AG10803 (cell line): ENCODE measurements around the gene SKIC8.

Source experiments
- DNase-seq: peaks from one replicate; pipeline ENCODE4 v3.0.0; 2010; ENCODE audit warnings: low read depth
- H3K4me3 ChIP-seq: 2 replicates; pipeline ENCODE4 v1.5.1; 2011; ENCODE audit warnings: mild to moderate bottlenecking, low read length, control low read depth
- TF ChIP-seq, protein P1 (sequence below): conservative IDR thresholded peaks from 2 replicates; pipeline ENCODE4 v1.5.1; 2011; ENCODE audit warnings: mild to moderate bottlenecking, low read length, control low read depth, inconsistent platforms

The SKIC8 gene

DNA sequence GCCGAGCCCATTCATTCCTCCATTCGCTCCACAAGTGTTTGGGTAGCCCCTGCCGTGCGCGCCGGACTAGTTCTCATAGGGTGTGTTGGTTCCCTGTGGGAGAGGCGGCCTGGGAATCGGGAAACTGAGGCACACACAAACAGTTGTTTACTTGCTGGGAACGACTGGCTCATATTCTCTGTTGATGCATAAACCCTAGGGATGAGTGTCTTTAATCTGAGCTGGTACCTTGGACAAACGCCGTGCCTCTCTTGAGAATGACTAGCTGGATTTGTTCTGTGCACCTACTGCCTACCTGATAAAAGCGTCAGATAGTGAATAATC is 34.3 kb downstream of the SKIC8 start:
- DNase-seq = no peak
- TF ChIP-seq, protein P1, sequence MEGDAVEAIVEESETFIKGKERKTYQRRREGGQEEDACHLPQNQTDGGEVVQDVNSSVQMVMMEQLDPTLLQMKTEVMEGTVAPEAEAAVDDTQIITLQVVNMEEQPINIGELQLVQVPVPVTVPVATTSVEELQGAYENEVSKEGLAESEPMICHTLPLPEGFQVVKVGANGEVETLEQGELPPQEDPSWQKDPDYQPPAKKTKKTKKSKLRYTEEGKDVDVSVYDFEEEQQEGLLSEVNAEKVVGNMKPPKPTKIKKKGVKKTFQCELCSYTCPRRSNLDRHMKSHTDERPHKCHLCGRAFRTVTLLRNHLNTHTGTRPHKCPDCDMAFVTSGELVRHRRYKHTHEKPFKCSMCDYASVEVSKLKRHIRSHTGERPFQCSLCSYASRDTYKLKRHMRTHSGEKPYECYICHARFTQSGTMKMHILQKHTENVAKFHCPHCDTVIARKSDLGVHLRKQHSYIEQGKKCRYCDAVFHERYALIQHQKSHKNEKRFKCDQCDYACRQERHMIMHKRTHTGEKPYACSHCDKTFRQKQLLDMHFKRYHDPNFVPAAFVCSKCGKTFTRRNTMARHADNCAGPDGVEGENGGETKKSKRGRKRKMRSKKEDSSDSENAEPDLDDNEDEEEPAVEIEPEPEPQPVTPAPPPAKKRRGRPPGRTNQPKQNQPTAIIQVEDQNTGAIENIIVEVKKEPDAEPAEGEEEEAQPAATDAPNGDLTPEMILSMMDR = no peak
- H3K4me3 ChIP-seq = peak overlapping the region; percentile 53

DNA sequence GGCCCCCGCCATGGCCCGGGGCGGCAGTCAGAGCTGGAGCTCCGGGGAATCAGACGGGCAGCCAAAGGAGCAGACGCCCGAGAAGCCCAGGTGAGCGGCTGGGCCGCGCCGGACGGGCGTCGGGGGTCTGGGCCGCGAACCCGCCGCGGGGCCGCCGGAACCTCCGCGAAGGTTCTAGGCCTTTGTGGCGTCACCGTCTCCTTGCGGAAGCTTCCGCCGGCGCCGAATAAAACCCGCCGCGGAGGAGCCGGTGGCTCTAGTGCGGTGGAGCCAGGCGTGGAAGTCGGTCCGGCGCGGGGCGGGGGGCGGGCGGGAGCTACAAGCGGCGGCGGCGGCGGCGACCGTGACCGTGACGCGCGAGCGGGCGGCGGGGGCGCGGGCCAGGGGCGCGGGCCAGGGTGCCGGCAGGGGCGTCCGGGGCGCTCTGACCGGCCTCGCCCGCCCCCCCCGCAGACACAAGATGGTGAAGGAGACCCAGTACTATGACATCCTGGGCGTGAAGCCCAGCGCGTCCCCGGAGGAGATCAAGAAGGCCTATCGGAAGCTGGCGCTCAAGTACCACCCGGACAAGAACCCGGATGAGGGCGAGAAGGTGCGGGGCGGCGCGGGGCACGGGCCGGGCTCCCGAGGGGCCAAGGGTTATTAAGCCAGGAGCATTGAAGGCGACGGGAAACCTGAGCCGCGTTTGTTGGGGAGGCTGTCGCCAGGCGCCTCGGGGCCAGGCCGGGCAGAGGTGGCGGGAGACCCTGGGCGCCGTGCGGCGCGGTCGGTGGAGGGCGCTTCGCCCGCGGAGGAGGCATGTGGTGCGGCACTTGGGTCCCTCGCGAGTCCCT is 34.9 kb downstream of the SKIC8 start, which contains the start of gene DNAJA4:
DNAJA4 (plus strand) TSS at position 259 of the 833 bp plus-strand sequence; CDS start at position 461, 202 bp downstream.
- H3K4me3 ChIP-seq = peak within 1 kb of the TSS; percentile 53
- DNase-seq = peak; percentile 32
- TF ChIP-seq, protein P1 = peak; percentile 5; the same call in 1 of the 2 replicates

DNA sequence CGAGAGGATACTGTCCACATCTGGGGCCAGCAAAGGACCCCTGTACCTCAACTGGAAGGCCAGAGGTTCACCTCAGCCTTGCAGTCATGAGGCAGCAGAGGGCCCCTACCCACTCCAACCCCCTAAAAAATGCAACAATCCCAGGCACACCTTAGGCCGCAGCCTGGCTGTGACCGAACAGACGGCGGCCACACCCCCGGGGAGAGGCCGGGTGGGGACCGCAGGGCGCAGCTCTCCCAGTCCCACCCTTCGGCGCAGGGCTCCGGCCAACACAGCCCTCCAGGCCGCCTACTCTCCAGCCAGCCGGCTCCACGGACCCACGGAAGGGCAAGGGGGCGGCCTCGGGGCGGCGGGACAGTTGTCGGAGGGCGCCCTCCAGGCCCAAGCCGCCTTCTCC is 35.5 kb downstream of the SKIC8 start:
- DNase-seq = no peak
- H3K4me3 ChIP-seq = no peak overlapping the region
- TF ChIP-seq, protein P1 = no peak

DNA sequence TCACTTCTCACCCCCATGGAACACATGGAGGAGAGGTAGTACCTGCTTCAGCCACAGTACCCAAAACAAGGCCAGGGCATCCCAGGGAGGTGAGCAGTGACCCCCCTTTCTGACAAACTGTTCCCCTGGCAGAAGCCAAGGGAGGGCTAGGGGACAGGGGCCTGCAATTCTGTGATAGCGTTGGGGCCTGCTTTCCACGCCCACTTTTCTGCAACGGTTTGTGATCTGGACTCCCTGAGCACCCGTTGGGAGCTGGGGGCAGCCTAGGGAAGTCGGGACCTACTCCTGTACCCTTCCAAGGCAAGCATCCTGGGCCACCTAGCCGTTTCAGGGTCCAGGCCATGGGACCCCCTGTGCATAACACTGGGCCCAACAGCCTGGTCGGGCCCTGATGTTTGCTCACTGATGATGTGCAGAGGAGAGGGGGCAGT is 36.0 kb downstream of the SKIC8 start:
- TF ChIP-seq, protein P1 = no peak
- DNase-seq = no peak
- H3K4me3 ChIP-seq = no peak overlapping the region

DNA sequence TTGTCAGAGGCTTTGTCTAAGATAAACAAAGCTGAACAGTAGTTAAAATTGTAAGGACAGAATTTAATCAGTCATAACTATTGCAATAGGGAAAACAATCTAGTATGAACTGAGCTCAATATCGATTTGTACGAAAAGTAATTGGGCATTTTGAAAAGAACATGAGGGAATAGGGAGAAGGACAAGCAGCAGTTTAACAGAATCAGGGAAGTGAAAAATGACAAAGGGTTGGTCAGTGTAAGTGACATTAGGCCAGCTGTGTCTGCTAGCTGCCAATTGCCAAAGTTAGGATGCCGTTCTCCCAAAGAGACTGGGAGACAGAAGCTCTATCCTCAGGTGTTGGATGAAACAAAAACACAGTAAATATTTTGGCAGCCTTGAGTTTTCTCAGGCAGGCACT is 38.3 kb downstream of the SKIC8 start:
- TF ChIP-seq, protein P1 = no peak
- H3K4me3 ChIP-seq = no peak overlapping the region
- DNase-seq = no peak

DNA sequence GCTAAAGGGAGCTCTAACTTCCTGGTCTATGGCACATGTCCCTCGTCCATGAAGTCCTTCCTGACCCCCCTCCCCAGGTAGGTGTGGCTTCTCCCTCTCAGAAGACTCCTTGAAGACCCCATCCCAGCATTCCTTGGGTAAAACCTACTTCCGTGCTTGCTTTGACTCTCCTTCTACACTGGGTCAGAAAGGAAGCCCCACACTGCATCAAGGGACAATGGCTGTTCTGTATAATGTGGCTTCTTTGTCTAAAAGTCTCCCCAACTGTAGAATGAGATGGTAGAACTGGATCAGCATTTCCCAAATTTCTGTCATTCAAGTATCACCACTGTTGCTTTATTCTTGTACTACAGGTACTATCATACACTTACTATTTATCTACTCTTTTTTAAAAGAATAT is 38.9 kb downstream of the SKIC8 start:
- no peak for DNase-seq
- TF ChIP-seq, protein P1 = no peak
- H3K4me3 ChIP-seq = no peak overlapping the region

DNA sequence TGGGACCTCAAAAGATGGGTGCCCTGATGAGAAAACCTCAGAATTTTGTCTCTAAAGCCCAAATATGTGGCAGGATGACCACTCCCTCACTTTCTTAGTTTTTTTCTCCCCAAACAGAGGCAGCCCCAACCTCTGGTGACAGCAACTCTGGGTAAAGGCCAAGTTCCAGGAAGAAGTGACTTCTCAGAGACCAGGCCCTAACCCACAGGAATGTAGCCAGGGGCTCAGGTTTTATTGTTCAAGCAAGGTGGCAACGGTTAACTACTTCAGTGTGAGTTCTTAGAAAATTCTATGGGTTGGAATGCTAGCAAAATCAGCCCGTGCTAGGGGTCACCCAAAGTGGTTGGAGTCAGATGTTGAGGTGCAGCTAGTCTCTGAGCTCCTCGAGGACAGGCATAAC is 40.2 kb downstream of the SKIC8 start:
- TF ChIP-seq, protein P1 = no peak
- no peak for DNase-seq
- H3K4me3 ChIP-seq = no peak overlapping the region
